Measurements from ENCODE around the gene TRAF2.
"Not testable (repeated sequence)": the region's sequence is repeated elsewhere in the genome, so short reads cannot be mapped to it uniquely, and the experiment has no call there.

The TRAF2 gene

DNA sequence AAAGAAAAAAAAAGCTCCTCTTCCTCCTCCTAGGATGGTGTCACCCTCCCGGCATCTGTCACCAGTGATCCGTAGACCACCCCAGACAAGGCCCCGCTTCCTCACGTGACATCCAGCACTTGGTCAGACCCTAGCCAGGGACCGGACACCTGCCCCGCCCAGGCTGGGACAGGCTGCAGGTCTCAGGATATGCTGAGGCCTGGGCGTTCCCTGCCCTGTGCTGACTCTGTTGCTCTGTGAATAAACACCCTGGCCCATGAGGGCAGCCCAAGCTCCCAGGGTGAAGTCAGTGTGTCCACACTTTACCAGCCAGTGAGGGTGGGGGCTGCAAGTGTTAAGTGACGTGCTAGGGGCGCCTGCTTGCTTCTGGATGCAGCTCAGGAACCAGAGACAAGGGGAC lies 25.8 kb upstream of the TRAF2 start:
- no peak overlapping the region for H3K27ac ChIP-seq (ENCODE audit: insufficient read depth, low read depth, low read length, poor library complexity, severe bottlenecking)
- peaks cover 37% of the 10 kb centered on the region for H3K36me3 ChIP-seq (ENCODE audit: control insufficient read depth, insufficient read depth, low read length)
- 94 to 96% methylated on average over 9 of the region's 9 CpGs for WGBS, 2 experiments
- H3K4me1 ChIP-seq (ENCODE audit: control insufficient read depth, insufficient read depth, low read length) = peaks cover 7% of the 10 kb centered on the region
- no peaks in the 10 kb centered on the region for H3K27me3 ChIP-seq (ENCODE audit: control insufficient read depth, insufficient read depth, low read length, poor library complexity, severe bottlenecking)
- H3K4me3 ChIP-seq (ENCODE audit: insufficient read depth, low read depth, low read length) = no peak overlapping the region
- no peaks in the 10 kb centered on the region for H3K9me3 ChIP-seq (ENCODE audit: control insufficient read depth, low read length)

DNA sequence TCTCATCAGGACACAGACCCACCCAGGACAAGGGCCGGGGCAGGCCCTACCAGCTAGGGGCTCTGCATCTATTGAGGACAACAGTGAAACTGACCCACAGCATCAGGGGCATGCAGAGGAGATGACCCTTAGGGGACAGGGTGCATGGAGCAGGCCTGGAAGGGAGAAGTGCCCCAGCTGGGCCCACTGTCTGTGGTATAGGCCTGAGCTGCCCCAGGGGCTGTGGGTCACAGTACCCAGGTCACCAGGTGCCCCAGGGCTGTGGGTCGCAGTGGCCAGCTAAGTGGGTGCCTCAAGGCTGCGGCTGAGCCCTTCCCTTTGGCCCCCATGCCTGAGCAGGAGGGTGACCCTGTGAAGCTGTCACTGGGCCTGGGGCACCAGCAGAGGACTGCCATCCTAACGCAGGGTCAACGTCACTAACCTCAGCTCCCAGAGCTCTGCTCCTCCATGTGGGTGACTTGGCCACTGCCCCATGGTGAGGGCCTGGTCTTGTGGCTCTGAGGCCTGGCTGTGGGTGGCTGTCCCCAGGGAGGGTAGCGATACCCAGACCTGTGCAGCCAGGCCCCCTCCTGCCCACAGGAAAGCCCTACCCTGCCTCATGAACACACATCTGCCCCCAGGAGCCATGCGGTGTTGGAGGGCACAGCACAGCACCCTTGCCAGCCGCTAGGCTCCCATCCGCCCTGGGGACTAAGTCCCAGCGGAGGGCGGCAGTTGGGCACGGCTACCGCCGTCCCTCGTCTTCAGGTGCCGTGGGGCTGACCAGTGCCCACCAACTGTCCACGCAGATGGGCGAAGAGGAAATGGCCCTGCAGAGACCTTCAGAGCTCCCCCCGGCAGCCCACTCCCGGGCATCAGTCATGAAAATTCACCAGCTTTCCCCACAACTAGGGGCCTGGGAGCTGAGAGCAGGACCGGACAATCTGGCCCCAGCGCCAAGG lies 25.1 kb upstream of the TRAF2 start:
- H3K4me3 ChIP-seq (ENCODE audit: insufficient read depth, low read depth, low read length) = no peak overlapping the region
- WGBS, 2 experiments = 95 to 97% methylated on average over 22 of the region's 22 CpGs
- H3K27me3 ChIP-seq (ENCODE audit: control insufficient read depth, insufficient read depth, low read length, poor library complexity, severe bottlenecking) = no peaks in the 10 kb centered on the region
- H3K27ac ChIP-seq (ENCODE audit: insufficient read depth, low read depth, low read length, poor library complexity, severe bottlenecking) = no peak overlapping the region
- peaks cover 7% of the 10 kb centered on the region for H3K4me1 ChIP-seq (ENCODE audit: control insufficient read depth, insufficient read depth, low read length)
- peaks cover 37% of the 10 kb centered on the region for H3K36me3 ChIP-seq (ENCODE audit: control insufficient read depth, insufficient read depth, low read length)
- H3K9me3 ChIP-seq (ENCODE audit: control insufficient read depth, low read length) = no peaks in the 10 kb centered on the region

GRCh38 chr9:136861874-136862457 lies 24.4 kb upstream of the TRAF2 start:
- Histone ChIP-seq H3K4me3 (ENCODE audit: insufficient read depth, low read depth, low read length) (no peak overlapping the region), H3K36me3 (ENCODE audit: control insufficient read depth, insufficient read depth, low read length) (peaks cover 37% of the 10 kb centered on the region), H3K9me3 (ENCODE audit: control insufficient read depth, low read length) (no peaks in the 10 kb centered on the region), H3K4me1 (ENCODE audit: control insufficient read depth, insufficient read depth, low read length) (peaks cover 7% of the 10 kb centered on the region), H3K27ac (ENCODE audit: insufficient read depth, low read depth, low read length, poor library complexity, severe bottlenecking) (no peak overlapping the region), H3K27me3 (ENCODE audit: control insufficient read depth, insufficient read depth, low read length, poor library complexity, severe bottlenecking) (no peaks in the 10 kb centered on the region)
- WGBS, 2 experiments = 94 to 95% methylated on average over 26 of the region's 26 CpGs

DNA sequence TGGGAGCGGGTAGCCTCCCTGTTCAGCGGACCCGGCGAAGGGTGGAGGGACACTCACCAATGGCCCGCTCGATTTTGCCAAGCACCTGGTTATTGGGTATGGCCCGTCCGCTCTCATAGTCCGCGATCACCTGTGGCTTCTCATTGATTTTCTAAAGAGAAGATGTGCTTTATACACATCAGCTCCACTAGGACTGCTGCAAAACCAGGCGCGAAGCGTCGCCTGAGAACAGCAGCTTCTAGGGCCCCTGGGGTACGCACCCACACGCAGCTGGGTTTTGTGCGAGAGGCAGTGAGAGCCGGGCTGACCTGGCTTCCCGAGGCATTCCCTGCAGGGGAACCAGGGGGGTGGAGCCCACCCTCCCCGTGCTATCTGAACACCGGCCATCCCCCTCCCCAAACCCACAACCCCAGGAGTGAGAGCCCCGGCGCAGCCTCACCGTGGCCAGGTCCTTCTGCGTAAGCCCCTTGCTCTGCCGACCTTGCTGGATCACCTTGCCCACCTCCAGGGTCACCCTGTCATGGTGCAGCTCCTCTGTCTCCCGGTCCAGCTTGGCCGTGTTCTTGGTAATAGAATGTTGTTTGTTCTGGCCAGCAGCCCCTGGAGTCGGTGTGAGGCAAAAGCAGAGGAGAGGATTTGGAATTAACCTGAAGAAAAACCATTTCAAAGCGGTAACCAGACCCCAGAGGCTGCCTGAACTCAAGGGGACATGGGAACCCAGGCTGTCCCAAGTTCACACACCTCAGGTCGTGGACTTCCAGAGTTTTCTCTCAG lies 23.3 kb upstream of the TRAF2 start:
- Histone ChIP-seq H3K36me3 (ENCODE audit: control insufficient read depth, insufficient read depth, low read length) (peaks cover 37% of the 10 kb centered on the region), H3K4me1 (ENCODE audit: control insufficient read depth, insufficient read depth, low read length) (peaks cover 7% of the 10 kb centered on the region), H3K9me3 (ENCODE audit: control insufficient read depth, low read length) (no peaks in the 10 kb centered on the region), H3K27ac (ENCODE audit: insufficient read depth, low read depth, low read length, poor library complexity, severe bottlenecking) (no peak overlapping the region), H3K4me3 (ENCODE audit: insufficient read depth, low read depth, low read length) (no peak overlapping the region), H3K27me3 (ENCODE audit: control insufficient read depth, insufficient read depth, low read length, poor library complexity, severe bottlenecking) (no peaks in the 10 kb centered on the region)
- 93 to 96% methylated on average over 31 of the region's 31 CpGs for whole genome bisulfite sequencing, 2 experiments

DNA sequence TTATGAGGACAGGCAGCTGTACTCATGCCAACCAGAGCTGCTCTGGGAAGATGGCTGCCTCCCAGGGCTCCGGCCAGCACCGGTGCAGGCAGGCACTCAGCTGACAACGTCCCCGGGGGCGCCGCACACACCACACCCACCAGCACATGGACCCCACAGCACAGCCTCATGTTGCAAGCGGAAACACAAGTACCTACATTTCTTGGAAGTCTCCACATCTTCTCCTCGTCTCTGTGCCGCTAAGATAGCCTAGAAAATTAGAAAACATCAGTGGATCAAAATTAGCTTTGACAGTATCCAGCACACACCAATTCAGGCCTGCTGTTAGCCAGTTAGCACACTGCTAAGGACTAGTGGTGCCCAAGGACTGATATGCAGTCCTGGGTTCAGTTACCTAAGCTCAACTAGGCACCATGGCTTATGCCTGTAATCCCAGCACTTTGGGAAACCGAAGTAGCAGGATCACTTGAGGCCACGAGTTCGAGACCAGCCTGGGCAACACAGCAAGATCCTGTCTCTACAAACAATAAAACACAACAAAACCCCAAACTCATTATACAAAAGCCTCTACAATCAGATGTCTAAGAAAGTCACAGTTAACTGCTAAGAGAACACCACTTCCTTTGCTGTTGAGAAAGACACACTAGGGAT lies 22.6 kb upstream of the TRAF2 start:
- H3K9me3 ChIP-seq (ENCODE audit: control insufficient read depth, low read length) = no peaks in the 10 kb centered on the region
- no peaks in the 10 kb centered on the region for H3K27me3 ChIP-seq (ENCODE audit: control insufficient read depth, insufficient read depth, low read length, poor library complexity, severe bottlenecking)
- peaks cover 7% of the 10 kb centered on the region for H3K4me1 ChIP-seq (ENCODE audit: control insufficient read depth, insufficient read depth, low read length)
- WGBS, 2 experiments = 92 to 97% methylated on average over 12 of the region's 12 CpGs
- no peak overlapping the region for H3K4me3 ChIP-seq (ENCODE audit: insufficient read depth, low read depth, low read length)
- peaks cover 37% of the 10 kb centered on the region for H3K36me3 ChIP-seq (ENCODE audit: control insufficient read depth, insufficient read depth, low read length)
- H3K27ac ChIP-seq (ENCODE audit: insufficient read depth, low read depth, low read length, poor library complexity, severe bottlenecking) = no peak overlapping the region

DNA sequence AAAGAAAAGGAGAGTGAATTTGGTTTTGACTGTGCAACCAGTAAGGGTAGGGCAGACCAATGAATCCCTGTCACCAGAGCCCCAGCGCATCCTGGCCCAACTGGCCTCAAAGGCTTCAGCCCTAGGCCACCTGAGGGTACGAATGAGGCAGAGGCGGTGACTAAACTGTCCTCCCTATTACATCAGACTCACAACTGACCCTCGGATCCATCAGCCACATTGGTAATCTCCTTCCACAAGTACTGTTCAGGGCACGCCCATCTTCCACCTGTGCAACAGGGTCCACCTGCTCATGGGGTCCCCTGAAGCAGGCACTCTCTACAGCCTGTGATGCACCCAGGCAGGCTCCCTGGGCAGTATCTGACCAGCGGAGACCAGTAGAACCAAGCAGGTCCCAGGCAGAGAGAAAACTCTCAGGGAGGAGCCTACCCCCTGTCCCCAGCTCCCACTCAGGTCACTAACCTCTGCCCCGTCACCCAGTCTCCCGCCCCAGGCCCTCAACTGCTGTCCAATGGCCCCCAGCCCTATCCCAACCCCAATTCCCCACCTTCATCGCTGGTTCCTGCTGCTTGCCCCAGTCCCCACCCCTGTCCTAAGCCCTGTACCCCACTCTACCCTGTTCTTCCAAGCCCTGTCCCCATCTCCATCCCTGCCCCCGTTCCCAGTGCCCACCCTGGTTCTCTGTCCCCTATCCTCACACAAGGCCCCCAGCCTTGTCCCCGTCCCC lies 21.1 kb upstream of the TRAF2 start:
- Histone ChIP-seq H3K27me3 (ENCODE audit: control insufficient read depth, insufficient read depth, low read length, poor library complexity, severe bottlenecking) (no peaks in the 10 kb centered on the region), H3K9me3 (ENCODE audit: control insufficient read depth, low read length) (no peaks in the 10 kb centered on the region), H3K4me1 (ENCODE audit: control insufficient read depth, insufficient read depth, low read length) (peaks cover 7% of the 10 kb centered on the region), H3K36me3 (ENCODE audit: control insufficient read depth, insufficient read depth, low read length) (peaks cover 37% of the 10 kb centered on the region), H3K4me3 (ENCODE audit: insufficient read depth, low read depth, low read length) (peak overlapping the region; percentile 71), H3K27ac (ENCODE audit: insufficient read depth, low read depth, low read length, poor library complexity, severe bottlenecking) (no peak overlapping the region)
- WGBS, 2 experiments = 70 to 71% methylated on average over 11 of the region's 11 CpGs

GRCh38 chr9:136865768-136866103 lies 20.6 kb upstream of the TRAF2 start:
- peak overlapping the region; percentile 71 for H3K4me3 ChIP-seq (ENCODE audit: insufficient read depth, low read depth, low read length)
- no peaks in the 10 kb centered on the region for H3K9me3 ChIP-seq (ENCODE audit: control insufficient read depth, low read length)
- H3K36me3 ChIP-seq (ENCODE audit: control insufficient read depth, insufficient read depth, low read length) = peaks cover 33% of the 10 kb centered on the region
- peaks cover 7% of the 10 kb centered on the region for H3K4me1 ChIP-seq (ENCODE audit: control insufficient read depth, insufficient read depth, low read length)
- H3K27ac ChIP-seq (ENCODE audit: insufficient read depth, low read depth, low read length, poor library complexity, severe bottlenecking) = peak overlapping the region; percentile 30
- H3K27me3 ChIP-seq (ENCODE audit: control insufficient read depth, insufficient read depth, low read length, poor library complexity, severe bottlenecking) = no peaks in the 10 kb centered on the region
- 0% methylated on average over 20 of the region's 20 CpGs for WGBS, 2 experiments

DNA sequence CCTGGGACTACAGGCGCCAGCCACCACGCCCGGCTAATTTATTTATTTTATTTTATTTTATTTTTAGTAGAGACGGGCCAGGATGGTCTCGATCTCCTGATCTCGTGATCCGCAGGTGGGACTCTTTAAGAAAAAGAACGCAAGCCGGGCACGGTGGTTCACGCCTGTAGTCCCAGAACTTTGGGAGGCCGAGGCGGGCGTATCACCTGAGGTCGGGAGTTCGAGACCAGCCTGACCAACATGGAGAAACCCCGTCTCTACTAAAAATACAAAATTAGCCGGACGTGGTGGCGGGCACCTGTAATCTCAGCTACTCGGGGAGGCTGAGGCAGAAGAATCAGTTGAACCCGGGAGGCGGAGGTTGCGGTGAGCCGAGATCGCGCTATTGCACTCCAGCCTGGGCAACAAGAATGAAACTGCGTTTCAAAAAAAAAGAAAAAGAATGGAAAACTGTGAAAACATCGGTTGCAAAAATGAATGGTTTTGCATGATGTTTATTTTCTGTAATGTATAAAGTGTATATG lies 19.4 kb upstream of the TRAF2 start:
- H3K9me3 ChIP-seq (ENCODE audit: control insufficient read depth, low read length); H3K27ac ChIP-seq (ENCODE audit: insufficient read depth, low read depth, low read length, poor library complexity, severe bottlenecking); H3K27me3 ChIP-seq (ENCODE audit: control insufficient read depth, insufficient read depth, low read length, poor library complexity, severe bottlenecking); H3K4me1 ChIP-seq (ENCODE audit: control insufficient read depth, insufficient read depth, low read length): not testable (repeated sequence)
- H3K36me3 ChIP-seq (ENCODE audit: control insufficient read depth, insufficient read depth, low read length) = peaks cover 22% of the 10 kb centered on the region
- WGBS, 2 experiments = 92 to 93% methylated on average over 29 of the region's 29 CpGs
- peak overlapping the region; percentile 44 for H3K4me3 ChIP-seq (ENCODE audit: insufficient read depth, low read depth, low read length)

DNA sequence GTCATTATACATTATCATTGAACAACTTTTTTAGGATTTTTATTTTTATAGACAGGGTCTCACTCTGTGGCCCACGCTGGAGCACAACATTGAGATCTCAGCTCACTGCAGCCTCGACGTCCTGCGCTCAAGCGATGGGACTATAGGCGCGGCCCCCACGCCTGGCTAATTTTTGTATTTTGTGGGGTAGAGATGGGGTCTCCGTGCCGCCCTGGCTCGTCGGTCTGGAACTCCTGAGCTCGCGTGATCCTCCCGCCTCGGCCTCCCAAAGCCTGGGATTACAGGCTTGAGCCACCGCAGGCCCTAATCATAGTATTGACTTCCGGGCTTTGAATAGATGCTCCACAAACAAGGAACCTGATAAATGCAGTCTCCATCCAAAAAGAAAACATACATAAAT lies 18.8 kb upstream of the TRAF2 start:
- WGBS, 2 experiments = 96 to 97% methylated on average over 18 of the region's 18 CpGs
- no peaks in the 10 kb centered on the region for H3K27me3 ChIP-seq (ENCODE audit: control insufficient read depth, insufficient read depth, low read length, poor library complexity, severe bottlenecking)
- peaks cover 7% of the 10 kb centered on the region for H3K4me1 ChIP-seq (ENCODE audit: control insufficient read depth, insufficient read depth, low read length)
- H3K27ac ChIP-seq (ENCODE audit: insufficient read depth, low read depth, low read length, poor library complexity, severe bottlenecking) = no peak overlapping the region
- no peaks in the 10 kb centered on the region for H3K9me3 ChIP-seq (ENCODE audit: control insufficient read depth, low read length)
- peaks cover 17% of the 10 kb centered on the region for H3K36me3 ChIP-seq (ENCODE audit: control insufficient read depth, insufficient read depth, low read length)
- no peak overlapping the region for H3K4me3 ChIP-seq (ENCODE audit: insufficient read depth, low read depth, low read length)
